ENCODE results near the gene GATAD1. TPM values are rescaled to one million over a fixed set of nuclear protein-coding genes. Genes with fewer than 3 reads are reported as not detected.

Gene GATAD1
- total and polyA plus RNA-seq, 2 of the 8 experiments (the other 6 are each of a cell fraction or from before 2014, with no cell fraction given): 17.1 to 34.7 TPM

GRCh38 chr7:92464515-92464914, 17.2 kb downstream of the GATAD1 start:
- H2AK5ac ChIP-seq (ENCODE audit: low read depth, low read length): no peak overlapping the region
- peaks cover 4 to 8% of the 10 kb centered on the region in 2 experiments; a peak in 3 of 4 replicates for H3K9me3 ChIP-seq (ENCODE audit: insufficient read depth in 2 of 2, low read depth in 1 of 2, low read length in 1 of 2)
- H3K4me3 ChIP-seq (ENCODE audit: extremely low read depth in 1 of 4, insufficient read depth in 2 of 4, low read depth in 3 of 4, low read length in 4 of 4): no peak overlapping the region
- no peaks in the 10 kb centered on the region for H3K79me1 ChIP-seq (ENCODE audit: low read depth, low read length)
- no peak overlapping the region for H4K91ac ChIP-seq (replicated peaks; ENCODE audit: insufficient read length, low read length)
- H3K9ac ChIP-seq (replicated peaks in 1 of 4; ENCODE audit: extremely low read depth in 1 of 4, low read depth in 3 of 4, low read length in 3 of 4): no peak overlapping the region; a peak in 1 of 7 replicates
- H2BK20ac ChIP-seq (ENCODE audit: low read length): no peak overlapping the region
- DNase-seq (ENCODE audit: low read depth in 1 of 2, low spot score in 2 of 2) (no peak), FAIRE-seq (no peak)
- H4K5ac ChIP-seq (ENCODE audit: insufficient read length, low read depth, low read length): no peak overlapping the region
- no peak overlapping the region for H3K4me2 ChIP-seq (ENCODE audit: insufficient read depth in 1 of 2, low read depth in 2 of 2, low read length in 2 of 2)
- H3K4me1 ChIP-seq (replicated peaks in 1 of 4; ENCODE audit: control insufficient read depth in 3 of 4, insufficient read depth in 4 of 4, low read length in 3 of 4): no peaks in the 10 kb centered on the region
- ChIA-PET CTCF (ENCODE audit: partially characterized antibody) (interaction anchor here (0.6 to 1.1 kb wide), 4 partner anchors 17 to 100 kb away, joined by 3 to 4 read pairs (median 4); partner anchors contain the start of gene GATAD1), POLR2A (ENCODE audit: partially characterized antibody) (interaction anchor here (1.6 kb wide), 1 partner anchor 17 kb away, joined by 4 read pairs; the partner anchor contains the start of gene GATAD1)
- no peaks in the 10 kb centered on the region for H3K27me3 ChIP-seq (replicated peaks in 1 of 4; ENCODE audit: control insufficient read depth in 3 of 4, extremely low read depth in 1 of 4, insufficient read depth in 3 of 4, low read length in 3 of 4)
- H2BK15ac ChIP-seq (ENCODE audit: low read length): no peak overlapping the region
- no peak overlapping the region for H4K8ac ChIP-seq (ENCODE audit: extremely low read depth, insufficient read depth, low read length)
- no peak overlapping the region for H3K27ac ChIP-seq (ENCODE audit: low read depth, low read length)
- H3K23me2 ChIP-seq (ENCODE audit: low read depth, low read length): no peaks in the 10 kb centered on the region
- no peak overlapping the region for H3K23ac ChIP-seq (ENCODE audit: insufficient read length)
- TF ChIP-seq KDM1A (IDR thresholded peaks at IDR 0.05; ENCODE audit: borderline replicate concordance, low read length) (no peak), HDAC2 (IDR thresholded peaks at IDR 0.05; ENCODE audit: borderline replicate concordance in 1 of 2, low read depth in 2 of 2, low read length in 2 of 2) (no peak), POLR2AphosphoS5 (IDR thresholded peaks at IDR 0.05; ENCODE audit: low read depth, low read length) (no peak), NRF1 (IDR thresholded peaks at IDR 0.05; ENCODE audit: low read depth, low read length) (no peak)
- WGBS, 2 experiments (ENCODE audit: extremely low coverage in 1 of 2, insufficient coverage in 1 of 2, insufficient read length in 1 of 2, insufficient replicate concordance in 2 of 2, low coverage in 1 of 2, low lambda C conversion rate in 2 of 2, missing lambda C conversion rate in 1 of 2): 87% methylated on average over 3 of the region's 3 CpGs; no CpG with 5 or more reads in 1 of the 2 experiments
- H2BK120ac ChIP-seq (replicated peaks; ENCODE audit: low read depth, low read length): no peak overlapping the region
- no peaks in the 10 kb centered on the region for H3K79me2 ChIP-seq (ENCODE audit: control insufficient read depth in 1 of 2, insufficient read depth in 2 of 2, low read length in 2 of 2)
- H2BK5ac ChIP-seq (ENCODE audit: low read depth, low read length): no peak overlapping the region
- no peak overlapping the region for H2BK12ac ChIP-seq (ENCODE audit: low read depth, low read length)
- H3K18ac ChIP-seq (ENCODE audit: extremely low read depth, low read length): no peak overlapping the region
- H2AFZ ChIP-seq (ENCODE audit: low read length): no peak overlapping the region
- H3K14ac ChIP-seq (ENCODE audit: insufficient read length): no peak overlapping the region
- no peak overlapping the region for H3K4ac ChIP-seq (replicated peaks; ENCODE audit: insufficient read length, low read depth, low read length)
- H4K20me1 ChIP-seq (replicated peaks in 1 of 2; ENCODE audit: control insufficient read depth in 1 of 2, insufficient read depth in 2 of 2, low read length in 2 of 2): peaks cover 0 to 2% of the 10 kb centered on the region in 2 experiments
- H3K36me3 ChIP-seq (ENCODE audit: control insufficient read depth in 2 of 4, insufficient read depth in 4 of 4, low read length in 3 of 4): peaks cover 0 to 2% (median 0%) of the 10 kb centered on the region in 4 experiments; a peak in 1 of 8 replicates
- no peak overlapping the region for H3K56ac ChIP-seq (replicated peaks; ENCODE audit: insufficient read length, low read depth, low read length)
